ENCODE results near the gene PRRG3.

The PRRG3 gene

GRCh38 chrX:151745651-151746050 is 50.4 kb downstream of the PRRG3 start:
- DNase-seq, result no peak

DNA sequence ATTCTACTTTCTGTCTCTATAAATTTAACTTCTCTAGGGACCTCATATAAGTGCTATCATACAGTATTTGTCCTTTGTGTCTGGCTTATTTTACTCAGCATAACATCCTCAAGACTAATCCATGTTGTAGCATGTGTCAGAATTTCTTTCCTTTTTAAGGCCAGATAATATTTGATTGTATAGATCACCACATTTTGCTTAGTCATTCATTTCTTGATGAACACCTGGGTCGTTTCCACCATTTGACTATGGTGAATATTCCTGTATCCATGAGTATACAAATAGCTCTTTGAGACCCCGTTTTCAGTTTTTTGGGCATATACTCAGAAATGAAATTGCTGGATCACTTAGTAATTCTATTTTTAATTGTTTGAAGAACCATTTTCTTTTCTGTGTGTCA is 51.2 kb downstream of the PRRG3 start:
- no peak for DNase-seq

GRCh38 chrX:151750511-151750910 is 55.3 kb downstream of the PRRG3 start:
- DNase-seq, result no peak

GRCh38 chrX:151752847-151753246 is 57.6 kb downstream of the PRRG3 start:
- DNase-seq, result no peak

DNA sequence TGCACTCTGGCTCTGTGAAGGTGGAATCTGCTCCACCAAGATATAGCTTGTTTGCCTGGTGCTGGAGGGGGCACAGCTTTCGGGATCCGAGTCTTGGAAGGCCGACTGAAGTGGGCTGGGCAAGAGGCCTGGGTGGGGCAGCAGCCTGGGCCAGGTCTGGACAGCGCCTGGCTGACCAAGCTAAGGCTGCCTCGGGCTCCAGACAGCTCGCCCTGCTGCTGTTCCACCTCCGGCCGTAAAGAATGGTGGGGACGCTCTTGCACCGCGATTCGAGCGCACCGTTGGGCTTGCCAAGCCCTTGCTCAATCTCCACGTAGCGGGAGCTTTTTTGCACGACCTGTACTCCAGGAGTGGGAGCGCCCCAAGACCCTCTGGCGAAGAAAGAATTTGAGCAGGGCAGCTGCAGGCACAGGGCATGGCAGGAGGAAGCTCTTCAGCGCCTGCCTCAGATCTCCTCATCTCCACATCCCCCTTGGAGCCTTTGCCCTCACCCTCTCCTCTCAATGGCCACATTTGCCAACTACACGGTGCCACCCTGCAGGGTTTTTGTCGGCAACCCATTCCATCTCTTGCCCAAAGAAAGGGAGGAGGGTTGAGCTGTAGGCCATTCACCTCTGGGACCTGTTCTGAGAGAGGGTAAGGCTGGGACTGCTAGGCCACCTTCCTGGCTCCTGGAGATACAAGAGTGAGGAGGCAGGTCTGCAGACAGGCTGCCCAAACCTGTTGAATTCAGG is 58.2 kb downstream of the PRRG3 start:
- no peak for DNase-seq

GRCh38 chrX:151754047-151754429 is 58.8 kb downstream of the PRRG3 start:
- DNase-seq, result no peak

DNA sequence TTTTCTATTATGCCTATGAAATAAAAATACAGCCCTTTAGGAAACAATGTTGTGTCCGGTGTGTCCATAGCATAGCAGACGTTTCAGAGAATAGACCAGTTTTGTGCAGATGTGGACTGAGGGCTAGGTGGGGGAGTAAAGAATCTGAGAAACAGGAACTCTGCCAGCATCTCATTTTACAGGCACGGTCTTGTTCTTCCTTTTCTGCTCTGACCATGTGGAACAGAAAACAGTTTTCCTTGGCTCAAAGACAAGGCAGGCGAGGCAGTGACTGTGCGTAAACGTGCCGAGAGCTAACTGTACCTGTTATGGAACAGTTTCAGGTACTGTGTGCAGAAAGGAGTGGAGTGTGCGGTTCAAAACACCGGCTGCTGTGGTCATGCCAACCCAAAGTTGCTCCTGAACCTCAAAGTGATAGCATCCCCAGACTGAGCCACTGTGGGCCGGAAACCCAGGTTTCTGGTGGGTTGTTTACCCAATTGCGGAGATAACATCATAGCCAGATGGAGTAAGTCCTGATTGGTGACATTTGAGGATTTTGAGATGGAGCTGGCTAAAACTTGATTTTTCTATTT is 59.5 kb downstream of the PRRG3 start:
- DNase-seq, result no peak
